Esophagus squamous epithelium (tissue), 5 donors: ENCODE results near the gene KMT2E. TPM values are rescaled to one million over a fixed set of nuclear protein-coding genes. Genes with fewer than 3 reads are reported as not detected.

Experiments used
- DNase-seq: peaks from one replicate; lab custom pipeline; 2025; lab: John Stamatoyannopoulos, UW
- H3K27ac ChIP-seq, 4 donors: fragments of 200-600 bp; sonication (generic); one replicate each; pipeline ENCODE4 v1.5.1; 2016 to 2019; ENCODE audit warnings: mild to moderate bottlenecking in 1 of 4
- H3K27me3 ChIP-seq, 4 donors: fragments of 200-600 bp; sonication (generic); 1 replicate in 3 of 4; 2 replicates in 1 of 4; pipeline versions ENCODE4 v1.5.1 to v1.6.0; 2017 to 2021; ENCODE audit warnings: antibody characterized with exemption in 1 of 4
- H3K36me3 ChIP-seq, 3 donors: fragments of 200-600 bp; sonication (generic); one replicate each; pipeline ENCODE4 v1.5.1; 2016 to 2019
- H3K4me1 ChIP-seq, 3 donors: fragments of 200-600 bp; sonication (generic); one replicate each; pipeline ENCODE4 v1.5.1; 2017 to 2019
- H3K4me3 ChIP-seq, 4 donors: fragments of 200-600 bp; sonication (generic); 1 replicate in 3 of 4; 2 replicates in 1 of 4; pipeline ENCODE4 v1.5.1; 2016 to 2019; ENCODE audit warnings: mild to moderate bottlenecking in 2 of 4, moderate library complexity in 1 of 4
- H3K9me3 ChIP-seq, 3 donors: fragments of 200-600 bp; sonication (generic); one replicate each; pipeline ENCODE4 v1.5.1; 2016 to 2019
- CTCF ChIP-seq, 6 experiments: fragments of 450-650 bp in 4 of 6; fragments of 200-600 bp in 2 of 6; sonication (generic) in 2 of 6; IDR thresholded peaks; one replicate each; pipeline ENCODE4 v1.5.1; 2016 to 2019; ENCODE audit warnings: antibody characterized with exemption in 6 of 6, mild to moderate bottlenecking in 4 of 6, moderate library complexity in 4 of 6
- POLR2A ChIP-seq, 4 donors: fragments of 450-650 bp; IDR thresholded peaks; one replicate each; pipeline ENCODE4 v1.6.1; 2017; ENCODE audit warnings: antibody characterized with exemption in 4 of 4, mild to moderate bottlenecking in 4 of 4, moderate library complexity in 3 of 4
- WGBS, 2 donors: methylation state at CpG; one replicate each; pipeline ENCODE4 v1.1.5; 2018; 5-methylcytosine and 5-hydroxymethylcytosine counted together
- intact Hi-C: fragments of 100-400 bp; cut with DNase I; formaldehyde crosslinking; loops from one replicate; pipeline ENCODE4 v1.15.0; 2022
- total RNA-seq, 4 donors: library from RNA; depleted of rRNA; stranded (reverse); fragments of >200 nt; gene quantifications; one replicate each; pipeline ENCODE4 v1.1.0, GENCODE V29; 2016
- donor health status: DM: yes; HTN: yes; CAD: no.

The KMT2E gene
- total RNA-seq, 4 donors from 2014 or later, result 37.2 to 80.5 (median 54.4) TPM

GRCh38 chr7:105032553-105033214 is 18.7 kb downstream of the KMT2E start:
- H3K4me1 ChIP-seq, result peaks cover 0 to 83% (median 22%) of the 10 kb centered on the region in 3 donors

GRCh38 chr7:105035349-105035748 is 21.3 kb downstream of the KMT2E start:
- DNase-seq, result no peak
- intact Hi-C loops, result no loop called here
- H3K27ac ChIP-seq, result no peak overlapping the region
- H3K9me3 ChIP-seq, result no peaks in the 10 kb centered on the region
- no peaks in the 10 kb centered on the region for H3K27me3 ChIP-seq
- whole genome bisulfite sequencing, 2 donors, result 90 to 93% methylated on average over 5 of the region's 5 CpGs
- peaks cover 0 to 9% (median 0%) of the 10 kb centered on the region in 3 donors for H3K36me3 ChIP-seq
- TF ChIP-seq POLR2A (IDR thresholded peaks at IDR 0.05) (no peak), CTCF (IDR thresholded peaks at IDR 0.05) (no peak)
- H3K4me1 ChIP-seq, result peaks cover 0 to 84% (median 42%) of the 10 kb centered on the region in 3 donors
- no peak overlapping the region for H3K4me3 ChIP-seq

More at GRCh38 chr7:105032553-105033214, 18.7 kb downstream of the KMT2E start:
- Histone ChIP-seq H3K4me3 (no peak overlapping the region), H3K27me3 (no peaks in the 10 kb centered on the region), H3K36me3 (peaks cover 0 to 9% (median 0%) of the 10 kb centered on the region in 3 donors), H3K9me3 (no peaks in the 10 kb centered on the region), H3K27ac (no peak overlapping the region)
- no peak for TF ChIP-seq POLR2A (IDR thresholded peaks at IDR 0.05)
- no peak for DNase-seq
- WGBS, 2 donors, result 94 to 100% methylated on average over 1 of the region's 1 CpG
- intact Hi-C loops, result no loop called here

- Histone ChIP-seq H3K4me1 (peaks cover 0 to 86% (median 46%) of the 10 kb centered on the region in 3 donors), H3K27me3 (no peaks in the 10 kb centered on the region), H3K4me3 (no peak overlapping the region), H3K27ac (peak overlapping the region in 1 of 4 donors; percentile 3), H3K36me3 (peaks cover 0 to 18% (median 4%) of the 10 kb centered on the region in 3 donors), H3K9me3 (no peaks in the 10 kb centered on the region)
- intact Hi-C loops, result no loop called here
- TF ChIP-seq CTCF (IDR thresholded peaks at IDR 0.05) (no peak), POLR2A (IDR thresholded peaks at IDR 0.05) (no peak)
- WGBS, 2 donors, result 57 to 58% methylated on average over 5 of the region's 5 CpGs
- DNase-seq, result no peak
Measured at GRCh38 chr7:105036217-105037168, 22.5 kb downstream of the KMT2E start.

GRCh38 chr7:105037319-105037718 is 23.3 kb downstream of the KMT2E start:
- H3K4me3 ChIP-seq, result no peak overlapping the region
- H3K36me3 ChIP-seq, result peaks cover 0 to 26% (median 4%) of the 10 kb centered on the region in 3 donors
- no peaks in the 10 kb centered on the region for H3K27me3 ChIP-seq
- intact Hi-C loops, result no loop called here
- TF ChIP-seq POLR2A (IDR thresholded peaks at IDR 0.05), result no peak
- TF ChIP-seq CTCF (IDR thresholded peaks at IDR 0.05), result no peak
- H3K9me3 ChIP-seq, result no peaks in the 10 kb centered on the region
- no peak for DNase-seq
- peaks cover 0 to 87% (median 46%) of the 10 kb centered on the region in 3 donors for H3K4me1 ChIP-seq
- 34 to 72% methylated on average over 2 of the region's 2 CpGs for WGBS, 2 donors
- H3K27ac ChIP-seq, result no peak overlapping the region

- no peak for DNase-seq
- Histone ChIP-seq H3K4me3 (no peak overlapping the region), H3K36me3 (peaks cover 0 to 89% (median 4%) of the 10 kb centered on the region in 3 donors), H3K9me3 (no peaks in the 10 kb centered on the region), H3K27ac (no peak overlapping the region), H3K27me3 (no peaks in the 10 kb centered on the region), H3K4me1 (peaks cover 0 to 64% (median 13%) of the 10 kb centered on the region in 3 donors)
- no peak for TF ChIP-seq POLR2A (IDR thresholded peaks at IDR 0.05)
- TF ChIP-seq CTCF (IDR thresholded peaks at IDR 0.05), result no peak
- intact Hi-C loops, result no loop called here
- WGBS, 2 donors, result 71 to 84% methylated on average over 2 of the region's 2 CpGs
Measured at GRCh38 chr7:105044449-105045070, 30.6 kb downstream of the KMT2E start.
